A549 treated with AZD2906 at 1 μM for 4 hours (cell line): ENCODE data around the gene KLF5. TPM values are rescaled to one million over a fixed set of nuclear protein-coding genes. Genes with fewer than 3 reads are reported as not detected.

Experiments used
- total RNA-seq: library from RNA; stranded (reverse); fragments of 200-300 nt; extraction: Qiagen RNA extraction; gene quantifications from 5 replicates; pipeline ENCODE4 v1.2.3, GENCODE V29; 2022

KLF5 gene
- total RNA-seq, result 32.7 to 49.3 TPM (median 44.9 TPM) in 5 replicates

DNA sequence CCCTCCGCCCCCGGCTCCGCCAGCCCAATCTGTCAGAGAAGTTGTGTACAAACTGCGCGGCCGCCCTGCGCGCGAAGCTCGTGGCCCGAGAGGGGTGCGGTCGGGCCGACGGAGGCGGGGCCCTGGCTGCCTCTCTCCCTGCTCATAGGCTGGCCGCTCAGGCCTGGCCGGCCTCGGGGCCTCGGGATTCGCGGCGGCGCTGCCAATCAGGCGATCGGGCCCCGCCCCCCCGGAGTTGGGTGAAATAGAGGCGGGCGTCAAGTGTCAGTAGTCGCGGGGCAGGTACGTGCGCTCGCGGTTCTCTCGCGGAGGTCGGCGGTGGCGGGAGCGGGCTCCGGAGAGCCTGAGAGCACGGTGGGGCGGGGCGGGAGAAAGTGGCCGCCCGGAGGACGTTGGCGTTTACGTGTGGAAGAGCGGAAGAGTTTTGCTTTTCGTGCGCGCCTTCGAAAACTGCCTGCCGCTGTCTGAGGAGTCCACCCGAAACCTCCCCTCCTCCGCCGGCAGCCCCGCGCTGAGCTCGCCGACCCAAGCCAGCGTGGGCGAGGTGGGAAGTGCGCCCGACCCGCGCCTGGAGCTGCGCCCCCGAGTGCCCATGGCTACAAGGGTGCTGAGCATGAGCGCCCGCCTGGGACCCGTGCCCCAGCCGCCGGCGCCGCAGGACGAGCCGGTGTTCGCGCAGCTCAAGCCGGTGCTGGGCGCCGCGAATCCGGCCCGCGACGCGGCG is at the start of gene KLF5:
TSS of gene KLF5 (plus strand) at position 270 of the 724 bp plus-strand sequence. CDS start at position 593, 323 bp downstream.

